AG04449 (cell line): ENCODE results near the gene REPS2.

Experiments
- CTCF ChIA-PET: fragments of 350-600 bp; formaldehyde crosslinking; extraction: SDS; loops from one replicate; lab custom pipeline; 2021; ENCODE audit warnings: antibody characterized with exemption; lab: Yijun Ruan, JAX
- POLR2A ChIA-PET: fragments of 400-600, 350-600 bp; formaldehyde crosslinking; extraction: SDS; loops from one replicate; lab custom pipeline; 2020; ENCODE audit warnings: antibody characterized with exemption, inconsistent platforms; lab: Yijun Ruan, JAX
- DNase-seq: peaks from one replicate; pipeline ENCODE4 v3.0.0-alpha.2; 2010; ENCODE audit warnings: low read depth, low spot score
- H3K4me3 ChIP-seq: 2 replicates; pipeline ENCODE4 v1.5.1; 2011; ENCODE audit warnings: low read depth, mild to moderate bottlenecking, control low read depth, low read length
- TF ChIP-seq, protein P1 (sequence below): IDR thresholded peaks from one replicate; pipeline ENCODE4 v1.5.1; 2011; ENCODE audit warnings: mild to moderate bottlenecking, moderate library complexity, low read length, control low read depth, inconsistent platforms; ENCODE audit not compliant: insufficient read depth; ENCODE audit errors: missing control alignments

The REPS2 gene

DNA sequence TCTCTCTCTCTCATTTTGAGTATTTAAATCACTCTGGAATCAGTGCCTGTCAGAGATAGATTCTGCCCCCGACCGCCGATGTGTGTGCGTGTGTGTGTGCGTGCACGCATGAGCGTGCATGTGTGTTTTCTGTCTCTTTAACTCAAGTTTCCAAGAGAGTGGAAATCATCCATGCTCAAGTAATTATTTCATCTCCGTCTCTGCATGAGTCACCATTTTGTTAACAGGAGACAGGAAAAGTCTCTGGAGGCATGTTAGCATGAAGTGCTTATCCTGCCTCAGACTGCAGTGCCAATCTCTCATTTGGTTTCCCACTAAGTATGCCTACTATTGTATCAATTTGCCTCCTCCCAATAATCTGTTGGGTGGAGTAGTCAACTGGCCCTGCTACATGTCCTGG lies 245.6 kb downstream of the REPS2 start:
- POLR2A ChIA-PET, result no interaction called here
- CTCF ChIA-PET, result no interaction called here
- TF ChIP-seq, protein P1, sequence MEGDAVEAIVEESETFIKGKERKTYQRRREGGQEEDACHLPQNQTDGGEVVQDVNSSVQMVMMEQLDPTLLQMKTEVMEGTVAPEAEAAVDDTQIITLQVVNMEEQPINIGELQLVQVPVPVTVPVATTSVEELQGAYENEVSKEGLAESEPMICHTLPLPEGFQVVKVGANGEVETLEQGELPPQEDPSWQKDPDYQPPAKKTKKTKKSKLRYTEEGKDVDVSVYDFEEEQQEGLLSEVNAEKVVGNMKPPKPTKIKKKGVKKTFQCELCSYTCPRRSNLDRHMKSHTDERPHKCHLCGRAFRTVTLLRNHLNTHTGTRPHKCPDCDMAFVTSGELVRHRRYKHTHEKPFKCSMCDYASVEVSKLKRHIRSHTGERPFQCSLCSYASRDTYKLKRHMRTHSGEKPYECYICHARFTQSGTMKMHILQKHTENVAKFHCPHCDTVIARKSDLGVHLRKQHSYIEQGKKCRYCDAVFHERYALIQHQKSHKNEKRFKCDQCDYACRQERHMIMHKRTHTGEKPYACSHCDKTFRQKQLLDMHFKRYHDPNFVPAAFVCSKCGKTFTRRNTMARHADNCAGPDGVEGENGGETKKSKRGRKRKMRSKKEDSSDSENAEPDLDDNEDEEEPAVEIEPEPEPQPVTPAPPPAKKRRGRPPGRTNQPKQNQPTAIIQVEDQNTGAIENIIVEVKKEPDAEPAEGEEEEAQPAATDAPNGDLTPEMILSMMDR, result no peak

More for the DNA sequence above, 245.6 kb downstream of the REPS2 start:
- no peak for DNase-seq
- no peak overlapping the region for H3K4me3 ChIP-seq
